Astrocyte of the cerebellum (primary cell): ENCODE results near the gene PSMD13.
"Not testable (repeated sequence)": the region's sequence is repeated elsewhere in the genome, so short reads cannot be mapped to it uniquely, and the experiment has no call there.

Experiments used
- DNase-seq: peaks from one replicate; pipeline ENCODE4 v3.0.0-alpha.2; 2011; ENCODE audit warnings: low read depth
- H3K4me3 ChIP-seq: 2 replicates; pipeline ENCODE4 v1.5.1; 2011; ENCODE audit warnings: mild to moderate bottlenecking, low read depth, low read length, moderate library complexity
- in situ Hi-C: cut with HindIII; loops from 2 replicates; pipeline ENCODE4 v1.10.0; 2017; ENCODE audit warnings: low sequenced_read_pairs
- TF ChIP-seq, protein P1 (sequence below): IDR thresholded peaks from 2 replicates; pipeline ENCODE4 v1.5.1; 2012; ENCODE audit warnings: low read length, low read depth, moderate library complexity, mild to moderate bottlenecking; ENCODE audit errors: missing control alignments

The PSMD13 gene

DNA sequence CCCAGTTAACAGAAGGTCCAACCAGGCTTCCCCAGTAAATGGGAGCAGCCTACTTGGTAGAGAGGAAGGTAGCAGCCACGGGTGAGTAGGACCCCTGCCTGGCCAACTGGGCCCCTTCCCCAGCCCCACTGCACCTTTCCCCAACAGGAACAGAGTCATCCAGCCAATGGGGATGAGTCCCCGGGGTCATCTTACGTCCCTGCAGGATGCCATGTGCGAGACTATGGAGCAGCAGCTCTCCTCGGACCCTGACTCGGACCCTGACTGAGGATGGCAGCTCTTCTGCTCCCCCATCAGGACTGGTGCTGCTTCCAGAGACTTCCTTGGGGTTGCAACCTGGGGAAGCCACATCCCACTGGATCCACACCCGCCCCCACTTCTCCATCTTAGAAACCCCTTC lies 22.7 kb upstream of the PSMD13 start:
- no peak overlapping the region for H3K4me3 ChIP-seq
- TF ChIP-seq, protein P1, sequence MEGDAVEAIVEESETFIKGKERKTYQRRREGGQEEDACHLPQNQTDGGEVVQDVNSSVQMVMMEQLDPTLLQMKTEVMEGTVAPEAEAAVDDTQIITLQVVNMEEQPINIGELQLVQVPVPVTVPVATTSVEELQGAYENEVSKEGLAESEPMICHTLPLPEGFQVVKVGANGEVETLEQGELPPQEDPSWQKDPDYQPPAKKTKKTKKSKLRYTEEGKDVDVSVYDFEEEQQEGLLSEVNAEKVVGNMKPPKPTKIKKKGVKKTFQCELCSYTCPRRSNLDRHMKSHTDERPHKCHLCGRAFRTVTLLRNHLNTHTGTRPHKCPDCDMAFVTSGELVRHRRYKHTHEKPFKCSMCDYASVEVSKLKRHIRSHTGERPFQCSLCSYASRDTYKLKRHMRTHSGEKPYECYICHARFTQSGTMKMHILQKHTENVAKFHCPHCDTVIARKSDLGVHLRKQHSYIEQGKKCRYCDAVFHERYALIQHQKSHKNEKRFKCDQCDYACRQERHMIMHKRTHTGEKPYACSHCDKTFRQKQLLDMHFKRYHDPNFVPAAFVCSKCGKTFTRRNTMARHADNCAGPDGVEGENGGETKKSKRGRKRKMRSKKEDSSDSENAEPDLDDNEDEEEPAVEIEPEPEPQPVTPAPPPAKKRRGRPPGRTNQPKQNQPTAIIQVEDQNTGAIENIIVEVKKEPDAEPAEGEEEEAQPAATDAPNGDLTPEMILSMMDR = no peak
- in situ Hi-C loops = no loop called here
- no peak for DNase-seq

DNA sequence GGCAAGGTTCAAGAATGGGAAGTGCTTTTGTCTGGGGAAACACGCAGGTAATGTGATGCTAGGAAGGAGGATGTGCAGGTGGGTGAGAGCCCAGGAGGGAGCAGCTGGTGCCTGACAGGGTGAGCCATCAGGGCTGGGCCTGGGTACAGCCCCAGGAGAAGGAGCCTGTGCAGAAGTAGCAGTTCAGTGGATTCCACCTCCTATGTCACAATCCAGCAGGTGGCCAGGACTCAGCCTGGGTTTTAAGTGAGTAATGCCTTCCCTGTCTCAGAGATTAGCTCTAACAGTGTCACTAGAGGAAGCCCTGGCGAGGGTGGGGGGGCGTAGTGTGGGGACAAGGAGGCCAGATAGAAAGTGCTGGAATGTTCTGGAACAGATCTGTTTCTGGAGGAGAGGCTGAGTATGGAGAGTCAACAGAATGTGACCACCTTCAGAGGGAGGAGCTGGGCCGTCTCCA lies 21.2 kb upstream of the PSMD13 start:
- in situ Hi-C loops = no loop called here

GRCh38 chr11:216081-216974 lies 20.4 kb upstream of the PSMD13 start:
- TF ChIP-seq, protein P1 = no peak
- in situ Hi-C loops = no loop called here
- DNase-seq = no peak
- no peak overlapping the region for H3K4me3 ChIP-seq

More for the DNA sequence above, 21.2 kb upstream of the PSMD13 start:
- H3K4me3 ChIP-seq = no peak overlapping the region
- DNase-seq = no peak
- TF ChIP-seq, protein P1 = no peak

GRCh38 chr11:217704-218103 lies 19.1 kb upstream of the PSMD13 start:
- no peak overlapping the region for H3K4me3 ChIP-seq
- in situ Hi-C loops = no loop called here
- TF ChIP-seq, protein P1 = no peak
- DNase-seq = no peak

- no peak for DNase-seq
- in situ Hi-C loops = no loop called here
- TF ChIP-seq, protein P1 = no peak
- no peak overlapping the region for H3K4me3 ChIP-seq
Observed at GRCh38 chr11:218815-219593, 17.8 kb upstream of the PSMD13 start.

- in situ Hi-C loops, DNase-seq, H3K4me3 ChIP-seq: not testable (repeated sequence)
Observed at GRCh38 chr11:220641-221215, 16.0 kb upstream of the PSMD13 start.
